Measurements from ENCODE around the gene FNBP1.
"Not testable (repeated sequence)": the region's sequence is repeated elsewhere in the genome, so short reads cannot be mapped to it uniquely, and the experiment has no call there.

- not testable (repeated sequence) for TF ChIP-seq CTCF (IDR thresholded peaks at IDR 0.05); ELK1 (IDR thresholded peaks at IDR 0.05; ENCODE audit: low read depth, low read length); PBX3 (IDR thresholded peaks at IDR 0.05); ZSCAN20 (CRISPR knock-in tag; IDR thresholded peaks at IDR 0.05); CHD4 (IDR thresholded peaks at IDR 0.05; ENCODE audit: borderline replicate concordance)
Measured at GRCh38 chr9:129890718-129891299, 152.2 kb downstream of the FNBP1 start.
